Neutrophil (primary cell): Measurements from ENCODE around the gene NEK2.
"Not testable (repeated sequence)": the region's sequence is repeated elsewhere in the genome, so short reads cannot be mapped to it uniquely, and the experiment has no call there.

ENCODE experiments used
- H3K27ac ChIP-seq: fragments of 200-600 bp; sonication (generic); 2 replicates; pipeline ENCODE4 v1.5.1; 2016; ENCODE audit warnings: mild to moderate bottlenecking, moderate library complexity
- H3K27me3 ChIP-seq: fragments of 200-600 bp; sonication (generic); 2 replicates; pipeline ENCODE4 v1.6.0; 2016; ENCODE audit warnings: mild to moderate bottlenecking
- H3K36me3 ChIP-seq: fragments of 200-600 bp; sonication (generic); 2 replicates; pipeline ENCODE4 v1.5.1; 2017
- H3K4me1 ChIP-seq, 2 experiments: fragments of 200-600 bp in 1 of 2; sonication (generic) in 1 of 2; 1 replicate in 1 of 2; 2 replicates in 1 of 2; pipeline versions ENCODE4 v1.5.1 to v1.6.1; 2013 to 2016; ENCODE audit warnings: low read depth in 1 of 2, low read length in 1 of 2, mild to moderate bottlenecking in 1 of 2, moderate library complexity in 1 of 2; ENCODE audit not compliant: control insufficient read depth in 1 of 2, insufficient read depth in 1 of 2
- H3K4me3 ChIP-seq, 2 experiments: fragments of 200-600 bp in 1 of 2; sonication (generic) in 1 of 2; 1 replicate in 1 of 2; 2 replicates in 1 of 2; pipeline ENCODE4 v1.5.1; 2013 to 2016; ENCODE audit warnings: low read depth in 1 of 2, low read length in 1 of 2, mild to moderate bottlenecking in 1 of 2, moderate library complexity in 1 of 2
- H3K9me3 ChIP-seq: fragments of 200-600 bp; sonication (generic); 2 replicates; pipeline ENCODE4 v1.5.1; 2016
- TF ChIP-seq, protein P1 (sequence below): fragments of 200-600 bp; sonication (generic); IDR thresholded peaks from 2 replicates; pipeline ENCODE4 v1.5.1; 2016; ENCODE audit warnings: antibody characterized with exemption

NEK2 gene

DNA sequence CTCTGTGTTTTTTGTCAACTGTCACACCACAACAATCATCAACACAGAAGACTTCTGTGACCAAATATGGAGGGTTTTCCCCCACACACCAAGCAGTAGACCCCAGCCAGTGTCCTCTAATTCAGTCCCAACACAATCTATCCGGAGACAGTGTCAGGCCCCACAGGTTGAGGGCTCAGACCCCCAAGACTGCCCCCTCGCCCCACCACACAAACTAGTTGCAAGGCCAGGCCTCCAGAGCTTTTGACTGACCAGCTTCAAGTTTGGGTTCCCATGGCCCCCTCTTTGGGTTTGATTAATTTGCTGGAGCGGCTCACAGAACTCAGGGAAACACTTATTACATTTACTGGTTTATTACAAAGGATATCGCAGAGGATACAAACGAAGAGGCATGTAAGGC lies 37.2 kb downstream of the NEK2 start:
- TF ChIP-seq, protein P1, sequence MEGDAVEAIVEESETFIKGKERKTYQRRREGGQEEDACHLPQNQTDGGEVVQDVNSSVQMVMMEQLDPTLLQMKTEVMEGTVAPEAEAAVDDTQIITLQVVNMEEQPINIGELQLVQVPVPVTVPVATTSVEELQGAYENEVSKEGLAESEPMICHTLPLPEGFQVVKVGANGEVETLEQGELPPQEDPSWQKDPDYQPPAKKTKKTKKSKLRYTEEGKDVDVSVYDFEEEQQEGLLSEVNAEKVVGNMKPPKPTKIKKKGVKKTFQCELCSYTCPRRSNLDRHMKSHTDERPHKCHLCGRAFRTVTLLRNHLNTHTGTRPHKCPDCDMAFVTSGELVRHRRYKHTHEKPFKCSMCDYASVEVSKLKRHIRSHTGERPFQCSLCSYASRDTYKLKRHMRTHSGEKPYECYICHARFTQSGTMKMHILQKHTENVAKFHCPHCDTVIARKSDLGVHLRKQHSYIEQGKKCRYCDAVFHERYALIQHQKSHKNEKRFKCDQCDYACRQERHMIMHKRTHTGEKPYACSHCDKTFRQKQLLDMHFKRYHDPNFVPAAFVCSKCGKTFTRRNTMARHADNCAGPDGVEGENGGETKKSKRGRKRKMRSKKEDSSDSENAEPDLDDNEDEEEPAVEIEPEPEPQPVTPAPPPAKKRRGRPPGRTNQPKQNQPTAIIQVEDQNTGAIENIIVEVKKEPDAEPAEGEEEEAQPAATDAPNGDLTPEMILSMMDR = no peak
- H3K4me3 ChIP-seq = no peak overlapping the region
- no peaks in the 10 kb centered on the region for H3K4me1 ChIP-seq
- peaks cover 25% of the 10 kb centered on the region for H3K27me3 ChIP-seq
- H3K27ac ChIP-seq = no peak overlapping the region
- H3K9me3 ChIP-seq = no peaks in the 10 kb centered on the region
- no peaks in the 10 kb centered on the region for H3K36me3 ChIP-seq

GRCh38 chr1:211637066-211637465 lies 38.4 kb downstream of the NEK2 start:
- Histone ChIP-seq H3K27me3 (peaks cover 33% of the 10 kb centered on the region), H3K27ac (no peak overlapping the region), H3K36me3 (no peaks in the 10 kb centered on the region), H3K9me3 (no peaks in the 10 kb centered on the region), H3K4me1 (no peaks in the 10 kb centered on the region), H3K4me3 (no peak overlapping the region)
- TF ChIP-seq, protein P1 = no peak

GRCh38 chr1:211636575-211637029 lies 38.8 kb downstream of the NEK2 start:
- H3K36me3 ChIP-seq, H3K27ac ChIP-seq, H3K9me3 ChIP-seq, H3K4me3 ChIP-seq, H3K4me1 ChIP-seq: not testable (repeated sequence)
- H3K27me3 ChIP-seq = peaks cover 38% of the 10 kb centered on the region

GRCh38 chr1:211635597-211636205 lies 39.7 kb downstream of the NEK2 start:
- Histone ChIP-seq H3K27me3 (peaks cover 47% of the 10 kb centered on the region), H3K36me3 (no peaks in the 10 kb centered on the region), H3K4me3 (no peak overlapping the region), H3K4me1 (no peaks in the 10 kb centered on the region), H3K9me3 (no peaks in the 10 kb centered on the region), H3K27ac (no peak overlapping the region)
- TF ChIP-seq, protein P1 = no peak

GRCh38 chr1:211634931-211635330 lies 40.5 kb downstream of the NEK2 start:
- H3K27me3 ChIP-seq = peaks cover 50% of the 10 kb centered on the region
- H3K36me3 ChIP-seq = no peaks in the 10 kb centered on the region
- no peaks in the 10 kb centered on the region for H3K9me3 ChIP-seq
- H3K4me1 ChIP-seq = no peaks in the 10 kb centered on the region
- H3K27ac ChIP-seq = no peak overlapping the region
- no peak overlapping the region for H3K4me3 ChIP-seq
- TF ChIP-seq, protein P1 = no peak

- no peaks in the 10 kb centered on the region for H3K9me3 ChIP-seq
- H3K27ac ChIP-seq = no peak overlapping the region
Observed at GRCh38 chr1:211634461-211634860, 41.0 kb downstream of the NEK2 start.

More at GRCh38 chr1:211634461-211634860, 41.0 kb downstream of the NEK2 start:
- Histone ChIP-seq H3K4me1 (no peaks in the 10 kb centered on the region), H3K27me3 (peaks cover 49% of the 10 kb centered on the region), H3K4me3 (no peak overlapping the region), H3K36me3 (no peaks in the 10 kb centered on the region)
- TF ChIP-seq, protein P1 = no peak
